ENCODE measurements around the gene PPFIBP1.
"Not testable (repeated sequence)": the region's sequence is repeated elsewhere in the genome, so short reads cannot be mapped to it uniquely, and the experiment has no call there.

Gene PPFIBP1

DNA sequence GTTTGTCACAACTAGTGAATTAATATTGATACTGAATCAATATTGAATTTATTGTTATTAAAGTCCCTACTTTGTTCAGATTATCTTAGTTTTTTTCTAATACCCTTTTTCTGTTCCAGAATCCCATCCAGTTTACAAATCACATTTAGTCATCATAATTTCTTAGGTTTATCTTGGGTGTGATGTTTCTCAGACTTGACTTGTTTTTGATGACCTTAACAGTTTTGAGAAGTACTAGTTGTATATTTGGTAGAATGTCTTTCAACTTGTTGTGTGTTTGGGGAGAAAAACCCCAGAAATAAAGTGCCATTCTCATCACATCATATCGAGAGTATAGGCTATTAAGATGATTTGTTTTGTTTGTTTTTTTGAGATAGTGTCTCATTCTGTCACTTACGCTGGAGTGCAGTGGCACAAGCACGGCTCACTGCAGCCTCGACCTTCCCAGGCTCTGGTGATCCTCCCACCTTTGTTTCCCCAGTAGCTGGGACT lies 206.1 kb downstream of the PPFIBP1 start:
- DNase-seq: no peak

- no peak for DNase-seq
Observed at GRCh38 chr12:27732281-27732680, 208.3 kb downstream of the PPFIBP1 start.

DNA sequence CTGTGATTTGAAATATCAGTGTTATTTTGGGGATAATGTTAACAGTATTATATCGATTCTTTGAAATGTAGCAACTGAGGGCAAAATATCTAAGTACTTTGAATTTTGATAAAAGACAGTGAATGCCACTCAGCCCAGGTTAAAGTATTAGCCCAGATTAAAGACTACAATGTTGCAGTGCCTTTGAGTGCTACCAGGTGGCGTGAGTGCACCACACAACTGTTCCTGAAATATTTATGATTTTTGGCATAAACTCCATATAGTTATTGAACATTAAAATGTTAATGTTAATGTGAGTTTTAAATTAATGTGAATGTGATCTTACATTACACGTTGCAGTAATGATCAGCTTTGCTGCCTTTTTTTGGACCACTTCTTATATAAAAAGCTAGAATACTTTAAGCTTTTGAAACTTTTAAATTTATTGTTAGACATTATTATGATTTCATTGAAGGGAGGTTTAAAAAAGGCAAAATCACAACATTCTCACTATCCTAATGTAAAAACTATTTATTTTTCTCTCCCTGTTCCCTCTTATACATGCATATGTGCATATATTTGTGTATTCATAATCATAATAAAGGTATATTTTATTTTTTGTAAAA lies 209.1 kb downstream of the PPFIBP1 start:
- no peak for DNase-seq

DNA sequence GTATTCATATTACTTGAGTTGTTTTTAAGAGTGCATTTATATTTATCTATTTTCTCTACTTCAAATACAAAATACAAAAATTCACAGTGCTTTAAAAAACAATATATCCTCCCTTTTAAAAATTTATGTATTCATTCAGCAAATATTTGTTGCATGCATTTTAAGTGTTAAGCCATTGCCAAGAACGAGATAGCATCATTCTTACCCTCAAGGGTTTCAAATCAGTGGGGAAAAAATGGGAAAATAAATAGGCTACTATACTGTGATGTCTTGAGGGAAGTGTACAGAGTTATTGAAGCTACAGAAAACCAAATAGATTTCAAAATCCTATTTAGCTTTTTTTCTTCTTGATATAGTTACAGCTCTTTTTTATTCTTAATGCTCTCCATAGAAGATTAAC lies 209.8 kb downstream of the PPFIBP1 start:
- no peak for DNase-seq

- not testable (repeated sequence) for DNase-seq
Observed at GRCh38 chr12:27734321-27734720, 210.3 kb downstream of the PPFIBP1 start.

DNA sequence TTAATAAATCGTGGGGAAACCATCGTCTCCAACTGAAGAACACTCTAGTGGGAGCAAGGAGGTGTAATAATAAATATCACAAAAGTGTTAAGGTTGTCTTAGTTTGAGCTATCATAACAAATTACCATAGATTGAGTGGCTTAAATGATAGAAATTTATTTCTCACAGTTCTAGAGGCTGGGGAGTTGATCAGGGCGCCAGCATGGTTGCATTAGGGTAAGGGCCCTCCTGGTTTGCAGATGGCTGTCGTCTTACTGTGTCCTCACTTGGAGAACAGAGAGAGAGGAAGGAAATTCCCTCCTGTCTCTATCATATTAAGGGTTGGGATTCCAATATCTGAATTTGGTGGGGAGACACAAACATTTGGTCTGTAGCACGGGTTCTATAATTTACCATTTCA lies 219.6 kb downstream of the PPFIBP1 start:
- no peak for DNase-seq

All from femur (tissue), 1 donor.